ENCODE measurements around the gene ANKRD31.

ANKRD31 gene

GRCh38 chr5:75048457-75048953 is 188.2 kb downstream of the ANKRD31 start:
- no peak overlapping the region for H3K27ac ChIP-seq (ENCODE audit: low read depth, low read length)
- H3K4me1 ChIP-seq (ENCODE audit: control insufficient read depth in 5 of 5, insufficient read depth in 5 of 5, low read length in 5 of 5), result peaks cover 0 to 23% (median 6%) of the 10 kb centered on the region in 5 donors
- H3K27me3 ChIP-seq (ENCODE audit: control insufficient read depth in 5 of 5, insufficient read depth in 4 of 5, low read length in 5 of 5), result peaks cover 0 to 6% (median 0%) of the 10 kb centered on the region in 5 donors
- H3K9me3 ChIP-seq (ENCODE audit: control insufficient read depth in 5 of 5, low read length in 5 of 5), result no peaks in the 10 kb centered on the region
- peak overlapping the region in 4 of 5 donors; percentile 31 to 64 (median 50) for H3K4me3 ChIP-seq (ENCODE audit: low read depth in 1 of 5, low read length in 5 of 5)
- H3K36me3 ChIP-seq (ENCODE audit: control insufficient read depth in 5 of 5, insufficient read depth in 5 of 5, low read length in 5 of 5), result peaks cover 0 to 2% (median 0%) of the 10 kb centered on the region in 5 donors
- H3K9ac ChIP-seq (ENCODE audit: low read length in 5 of 5), result no peak overlapping the region

GRCh38 chr5:75047356-75047755 is 189.3 kb downstream of the ANKRD31 start:
- peaks cover 0 to 6% (median 0%) of the 10 kb centered on the region in 5 donors for H3K27me3 ChIP-seq (ENCODE audit: control insufficient read depth in 5 of 5, insufficient read depth in 4 of 5, low read length in 5 of 5)
- no peak overlapping the region for H3K27ac ChIP-seq (ENCODE audit: low read depth, low read length)
- H3K9ac ChIP-seq (ENCODE audit: low read length in 5 of 5), result no peak overlapping the region
- no peaks in the 10 kb centered on the region for H3K9me3 ChIP-seq (ENCODE audit: control insufficient read depth in 5 of 5, low read length in 5 of 5)
- peaks cover 0 to 13% (median 4%) of the 10 kb centered on the region in 5 donors for H3K4me1 ChIP-seq (ENCODE audit: control insufficient read depth in 5 of 5, insufficient read depth in 5 of 5, low read length in 5 of 5)
- H3K36me3 ChIP-seq (ENCODE audit: control insufficient read depth in 5 of 5, insufficient read depth in 5 of 5, low read length in 5 of 5), result peaks cover 0 to 2% (median 0%) of the 10 kb centered on the region in 5 donors
- H3K4me3 ChIP-seq (ENCODE audit: low read depth in 1 of 5, low read length in 5 of 5), result no peak overlapping the region

- peaks cover 0 to 7% (median 0%) of the 10 kb centered on the region in 5 donors for H3K4me1 ChIP-seq (ENCODE audit: control insufficient read depth in 5 of 5, insufficient read depth in 5 of 5, low read length in 5 of 5)
- H3K9me3 ChIP-seq (ENCODE audit: control insufficient read depth in 5 of 5, low read length in 5 of 5), result no peaks in the 10 kb centered on the region
- H3K27me3 ChIP-seq (ENCODE audit: control insufficient read depth in 5 of 5, insufficient read depth in 4 of 5, low read length in 5 of 5), result peaks cover 0 to 6% (median 0%) of the 10 kb centered on the region in 5 donors
- H3K27ac ChIP-seq (ENCODE audit: low read depth, low read length), result no peak overlapping the region
- H3K4me3 ChIP-seq (ENCODE audit: low read depth in 1 of 5, low read length in 5 of 5), result no peak overlapping the region
- no peak overlapping the region for H3K9ac ChIP-seq (ENCODE audit: low read length in 5 of 5)
- H3K36me3 ChIP-seq (ENCODE audit: control insufficient read depth in 5 of 5, insufficient read depth in 5 of 5, low read length in 5 of 5), result peaks cover 0 to 2% (median 0%) of the 10 kb centered on the region in 5 donors
Observed at GRCh38 chr5:75046366-75047142, 190.1 kb downstream of the ANKRD31 start.

- Histone ChIP-seq H3K27ac (ENCODE audit: low read depth, low read length) (no peak overlapping the region), H3K4me3 (ENCODE audit: low read depth in 1 of 5, low read length in 5 of 5) (no peak overlapping the region), H3K9ac (ENCODE audit: low read length in 5 of 5) (no peak overlapping the region), H3K36me3 (ENCODE audit: control insufficient read depth in 5 of 5, insufficient read depth in 5 of 5, low read length in 5 of 5) (peaks cover 0 to 2% (median 0%) of the 10 kb centered on the region in 5 donors), H3K27me3 (ENCODE audit: control insufficient read depth in 5 of 5, insufficient read depth in 4 of 5, low read length in 5 of 5) (no peaks in the 10 kb centered on the region), H3K9me3 (ENCODE audit: control insufficient read depth in 5 of 5, low read length in 5 of 5) (no peaks in the 10 kb centered on the region), H3K4me1 (ENCODE audit: control insufficient read depth in 5 of 5, insufficient read depth in 5 of 5, low read length in 5 of 5) (peaks cover 0 to 4% (median 0%) of the 10 kb centered on the region in 5 donors)
Observed at GRCh38 chr5:75045071-75045470, 191.6 kb downstream of the ANKRD31 start.

GRCh38 chr5:75044406-75044805 is 192.3 kb downstream of the ANKRD31 start:
- Histone ChIP-seq H3K36me3 (ENCODE audit: control insufficient read depth in 5 of 5, insufficient read depth in 5 of 5, low read length in 5 of 5) (peaks cover 0 to 2% (median 0%) of the 10 kb centered on the region in 5 donors), H3K4me3 (ENCODE audit: low read depth in 1 of 5, low read length in 5 of 5) (no peak overlapping the region), H3K9ac (ENCODE audit: low read length in 5 of 5) (no peak overlapping the region), H3K9me3 (ENCODE audit: control insufficient read depth in 5 of 5, low read length in 5 of 5) (no peaks in the 10 kb centered on the region), H3K27ac (ENCODE audit: low read depth, low read length) (no peak overlapping the region), H3K4me1 (ENCODE audit: control insufficient read depth in 5 of 5, insufficient read depth in 5 of 5, low read length in 5 of 5) (peaks cover 0 to 4% (median 0%) of the 10 kb centered on the region in 5 donors), H3K27me3 (ENCODE audit: control insufficient read depth in 5 of 5, insufficient read depth in 4 of 5, low read length in 5 of 5) (no peaks in the 10 kb centered on the region)

GRCh38 chr5:75043633-75044264 is 192.9 kb downstream of the ANKRD31 start:
- H3K27ac ChIP-seq (ENCODE audit: low read depth, low read length), result no peak overlapping the region
- H3K4me1 ChIP-seq (ENCODE audit: control insufficient read depth in 5 of 5, insufficient read depth in 5 of 5, low read length in 5 of 5), result peaks cover 0 to 4% (median 0%) of the 10 kb centered on the region in 5 donors

GRCh38 chr5:75042522-75042921 is 194.2 kb downstream of the ANKRD31 start:
- no peak overlapping the region for H3K27ac ChIP-seq (ENCODE audit: low read depth, low read length)
- peaks cover 0 to 2% (median 0%) of the 10 kb centered on the region in 5 donors for H3K36me3 ChIP-seq (ENCODE audit: control insufficient read depth in 5 of 5, insufficient read depth in 5 of 5, low read length in 5 of 5)

More at GRCh38 chr5:75043633-75044264, 192.9 kb downstream of the ANKRD31 start:
- Histone ChIP-seq H3K4me3 (ENCODE audit: low read depth in 1 of 5, low read length in 5 of 5) (no peak overlapping the region), H3K36me3 (ENCODE audit: control insufficient read depth in 5 of 5, insufficient read depth in 5 of 5, low read length in 5 of 5) (peaks cover 0 to 2% (median 0%) of the 10 kb centered on the region in 5 donors), H3K9me3 (ENCODE audit: control insufficient read depth in 5 of 5, low read length in 5 of 5) (no peaks in the 10 kb centered on the region), H3K9ac (ENCODE audit: low read length in 5 of 5) (no peak overlapping the region), H3K27me3 (ENCODE audit: control insufficient read depth in 5 of 5, insufficient read depth in 4 of 5, low read length in 5 of 5) (no peaks in the 10 kb centered on the region)

GRCh38 chr5:75040973-75041372 is 195.7 kb downstream of the ANKRD31 start:
- no peaks in the 10 kb centered on the region for H3K4me1 ChIP-seq (ENCODE audit: control insufficient read depth in 5 of 5, insufficient read depth in 5 of 5, low read length in 5 of 5)

More at GRCh38 chr5:75042522-75042921, 194.2 kb downstream of the ANKRD31 start:
- no peaks in the 10 kb centered on the region for H3K9me3 ChIP-seq (ENCODE audit: control insufficient read depth in 5 of 5, low read length in 5 of 5)
- H3K4me3 ChIP-seq (ENCODE audit: low read depth in 1 of 5, low read length in 5 of 5), result no peak overlapping the region
- H3K9ac ChIP-seq (ENCODE audit: low read length in 5 of 5), result no peak overlapping the region
- no peaks in the 10 kb centered on the region for H3K27me3 ChIP-seq (ENCODE audit: control insufficient read depth in 5 of 5, insufficient read depth in 4 of 5, low read length in 5 of 5)
- H3K4me1 ChIP-seq (ENCODE audit: control insufficient read depth in 5 of 5, insufficient read depth in 5 of 5, low read length in 5 of 5), result no peaks in the 10 kb centered on the region

GRCh38 chr5:75037106-75037505 is 199.6 kb downstream of the ANKRD31 start:
- H3K27me3 ChIP-seq (ENCODE audit: control insufficient read depth in 5 of 5, insufficient read depth in 4 of 5, low read length in 5 of 5), result no peaks in the 10 kb centered on the region
- H3K36me3 ChIP-seq (ENCODE audit: control insufficient read depth in 5 of 5, insufficient read depth in 5 of 5, low read length in 5 of 5), result no peaks in the 10 kb centered on the region
- H3K4me3 ChIP-seq (ENCODE audit: low read depth in 1 of 5, low read length in 5 of 5), result no peak overlapping the region
- no peaks in the 10 kb centered on the region for H3K9me3 ChIP-seq (ENCODE audit: control insufficient read depth in 5 of 5, low read length in 5 of 5)
- H3K4me1 ChIP-seq (ENCODE audit: control insufficient read depth in 5 of 5, insufficient read depth in 5 of 5, low read length in 5 of 5), result no peaks in the 10 kb centered on the region
- H3K27ac ChIP-seq (ENCODE audit: low read depth, low read length), result no peak overlapping the region
- no peak overlapping the region for H3K9ac ChIP-seq (ENCODE audit: low read length in 5 of 5)

More at GRCh38 chr5:75040973-75041372, 195.7 kb downstream of the ANKRD31 start:
- Histone ChIP-seq H3K36me3 (ENCODE audit: control insufficient read depth in 5 of 5, insufficient read depth in 5 of 5, low read length in 5 of 5) (no peaks in the 10 kb centered on the region), H3K4me3 (ENCODE audit: low read depth in 1 of 5, low read length in 5 of 5) (no peak overlapping the region), H3K27ac (ENCODE audit: low read depth, low read length) (no peak overlapping the region), H3K9ac (ENCODE audit: low read length in 5 of 5) (no peak overlapping the region), H3K27me3 (ENCODE audit: control insufficient read depth in 5 of 5, insufficient read depth in 4 of 5, low read length in 5 of 5) (no peaks in the 10 kb centered on the region), H3K9me3 (ENCODE audit: control insufficient read depth in 5 of 5, low read length in 5 of 5) (no peaks in the 10 kb centered on the region)

Measured in subcutaneous abdominal adipose tissue (tissue), 5 donors.